Activated CD8-positive, alpha-beta memory T cell treated with anti-CD3 and anti-CD28 coated beads for 48 hours (primary cell): ENCODE results near the gene RASGRF1.
"Not testable (repeated sequence)": the region's sequence is repeated elsewhere in the genome, so short reads cannot be mapped to it uniquely, and the experiment has no call there.

Source experiments
- DNase-seq, 3 experiments: peaks; one replicate each; pipeline ENCODE4 v3.0.0-alpha.2; 2020; ENCODE audit warnings: low read depth in 2 of 3, low spot score in 2 of 3

RASGRF1 gene

GRCh38 chr15:79090487-79091203, at the start of gene RASGRF1:
Gene RASGRF1, minus strand, starts transcription at chr15:79090780. Its CDS starts 282 bp downstream, at chr15:79090498.
- no peak for DNase-seq

- DNase-seq, result no peak
These were observed 46.0 kb upstream of the RASGRF1 start for GRCh38 chr15:79136434-79137046.

GRCh38 chr15:79133309-79133708, 42.7 kb upstream of the RASGRF1 start:
- DNase-seq, result no peak

GRCh38 chr15:79132770-79133169, 42.2 kb upstream of the RASGRF1 start:
- no peak for DNase-seq

- DNase-seq, result no peak
These were observed 41.8 kb upstream of the RASGRF1 start for GRCh38 chr15:79132361-79132760.

- DNase-seq, result no peak
These were observed 40.1 kb upstream of the RASGRF1 start for GRCh38 chr15:79130535-79131130.

- no peak for DNase-seq
These were observed 38.7 kb upstream of the RASGRF1 start for GRCh38 chr15:79129235-79129634.

- DNase-seq, result no peak
These were observed 38.0 kb upstream of the RASGRF1 start for GRCh38 chr15:79128556-79128955.

GRCh38 chr15:79124388-79124787, 33.8 kb upstream of the RASGRF1 start:
- no peak for DNase-seq

- DNase-seq, result no peak
These were observed 32.4 kb upstream of the RASGRF1 start for GRCh38 chr15:79122991-79123390.

- DNase-seq, result no peak
These were observed 31.8 kb upstream of the RASGRF1 start for GRCh38 chr15:79122391-79122790.

GRCh38 chr15:79121571-79121970, 31.0 kb upstream of the RASGRF1 start:
- no peak for DNase-seq

GRCh38 chr15:79117442-79118204, 27.0 kb upstream of the RASGRF1 start:
- no peak for DNase-seq

GRCh38 chr15:79116771-79117170, 26.2 kb upstream of the RASGRF1 start:
- DNase-seq, result no peak

GRCh38 chr15:79115986-79116665, 25.5 kb upstream of the RASGRF1 start:
- no peak for DNase-seq

- DNase-seq, result no peak
These were observed 23.3 kb upstream of the RASGRF1 start for GRCh38 chr15:79113831-79114230.

- DNase-seq, result not testable (repeated sequence)
These were observed 20.8 kb upstream of the RASGRF1 start for GRCh38 chr15:79111404-79111803.

- DNase-seq, result no peak
These were observed 14.6 kb upstream of the RASGRF1 start for GRCh38 chr15:79105141-79105540.

- DNase-seq, result no peak
These were observed 12.0 kb upstream of the RASGRF1 start for GRCh38 chr15:79102595-79102994.

GRCh38 chr15:79101866-79102581, 11.4 kb upstream of the RASGRF1 start:
- DNase-seq, result no peak
